Heart left ventricle (tissue), 13 donors: ENCODE data around the gene CSH2.
A peak's percentile ranks its signal among the peaks of the same experiment; 100 is the strongest.
"Not testable (repeated sequence)": the region's sequence is repeated elsewhere in the genome, so short reads cannot be mapped to it uniquely, and the experiment has no call there.

Source experiments
- CTCF ChIP-seq, 12 donors: fragments of 200-600 bp; sonication (generic) in 4 of 12; IDR thresholded peaks; one replicate each; pipeline versions ENCODE4 v1.5.0 to v1.8.0; 2018 to 2022; ENCODE audit warnings: antibody characterized with exemption in 12 of 12, mild to moderate bottlenecking in 5 of 12
- POLR2A ChIP-seq, 2 donors: fragments of 450-650 bp; IDR thresholded peaks; one replicate each; pipeline ENCODE4 v1.6.1; 2017; ENCODE audit warnings: antibody characterized with exemption in 2 of 2, mild to moderate bottlenecking in 2 of 2, moderate library complexity in 2 of 2
- donor health status: ischemic (EF 13 %, LVEDD 7.1; RV severe dilation, severe dysfunction).
- donor health status: DM: no; HTN: yes; CAD: no.
- donor health status: DM: no; HTN: no; CAD: no.
- donor health status: ischemic (EF 25% LVEDD 6.9; RV normal size, moderate dysfunction).
- donor health status: ischemic (EF 25% LVEDD 5.7; RV mildly dilated, moderate dysfunction).
- donor health status: ischemic (EF 35%, LVEDD 5.7; RV mildly dilated, moderate dysfunction).
- donor health status: nonischemic (EF 11% LVEDD 7.7; RV severe dilation, severe dysfunction).
- donor health status: DM: yes; HTN: yes; CAD: no.
- donor health status: PGD.
- donor health status: ischemic (EF 29% LVEDD 5.4; RV normal size, mild dysfunction).
- donor health status: nonischemic (EF 23%, LVEDD 6.1; RV moderate dilation, normal function).

- peak in 2 of 12 donors; percentile 7 to 9 for TF ChIP-seq CTCF (IDR thresholded peaks at IDR 0.05)
- TF ChIP-seq POLR2A (IDR thresholded peaks at IDR 0.05): not testable (repeated sequence)
Measured at GRCh38 chr17:63869491-63870291, 3.8 kb downstream of the CSH2 start.
